OCI-LY7 (cell line): ENCODE measurements around the gene ARHGAP26. TPM values are rescaled to one million over a fixed set of nuclear protein-coding genes. Genes with fewer than 3 reads are reported as not detected.

Experiments used
- BruUV-seq: library from RNA; stranded (reverse); fragments of 400-500 nt; replicated peaks from 2 replicates; lab custom pipeline; 2021; lab: Mats Ljungman, UMichigan
- CTCF ChIA-PET: fragments of 300-600 bp; sonication (Branson Sonifier 250); formaldehyde crosslinking; loops from one replicate; lab custom pipeline; 2022; ENCODE audit warnings: antibody characterized with exemption; ENCODE audit not compliant: unreplicated experiment; lab: Charles Lee
- POLR2A ChIA-PET: fragments of 300-600 bp; sonication (Branson Sonifier 250); formaldehyde crosslinking; loops from one replicate; lab custom pipeline; 2022; ENCODE audit warnings: antibody characterized with exemption; lab: Charles Lee
- DNase-seq: peaks from one replicate; pipeline ENCODE4 v3.0.0-alpha.2; 2015; ENCODE audit warnings: low spot score
- H2AFZ ChIP-seq: fragments of 200-600 bp; sonication (generic), shearing (Covaris generic); 2 replicates; pipeline ENCODE4 v1.6.1; 2014; ENCODE audit warnings: mild to moderate bottlenecking, antibody characterized with exemption, low read length, moderate library complexity
- H3K27ac ChIP-seq: fragments of 200-600 bp; sonication (generic); 2 replicates; pipeline ENCODE4 v1.5.1; 2014; ENCODE audit warnings: mixed run types, low read depth, mild to moderate bottlenecking, moderate library complexity, low read length, inconsistent platforms; ENCODE audit not compliant: poor library complexity, severe bottlenecking
- H3K36me3 ChIP-seq: fragments of 200-600 bp; sonication (generic); 2 replicates; pipeline ENCODE4 v1.6.1; 2014; ENCODE audit warnings: mild to moderate bottlenecking, antibody characterized with exemption, low read length, moderate library complexity, mixed read lengths; ENCODE audit not compliant: insufficient read depth
- H3K4me1 ChIP-seq: fragments of 200-600 bp; sonication (generic); 2 replicates; pipeline ENCODE4 v1.5.1; 2014; ENCODE audit warnings: mild to moderate bottlenecking, low read length; ENCODE audit not compliant: insufficient read depth, poor library complexity, severe bottlenecking
- H3K4me2 ChIP-seq: fragments of 200-600 bp; sonication (generic); 2 replicates; pipeline ENCODE4 v1.6.1; 2014; ENCODE audit warnings: mild to moderate bottlenecking, low read length
- H3K4me3 ChIP-seq: fragments of 200-600 bp; sonication (generic); 2 replicates; pipeline ENCODE4 v1.5.1; 2014; ENCODE audit warnings: mild to moderate bottlenecking, low read depth, low read length; ENCODE audit not compliant: poor library complexity, severe bottlenecking
- H3K79me2 ChIP-seq: fragments of 200-600 bp; sonication (generic); 2 replicates; pipeline ENCODE4 v1.6.1; 2016; ENCODE audit warnings: low read depth, mild to moderate bottlenecking, low read length, moderate library complexity, mixed read lengths; ENCODE audit not compliant: insufficient read depth
- H3K9me2 ChIP-seq: fragments of 200-600 bp; sonication (generic); 2 replicates; pipeline ENCODE4 v1.6.1; 2016; ENCODE audit warnings: mild to moderate bottlenecking, low read length, mixed read lengths; ENCODE audit not compliant: insufficient read depth
- H3K9me3 ChIP-seq: fragments of 200-600 bp; sonication (generic); 2 replicates; pipeline ENCODE4 v1.6.1; 2014; ENCODE audit warnings: mild to moderate bottlenecking, mixed run types, low read length, mixed read lengths
- H4K20me1 ChIP-seq: fragments of 200-600 bp; sonication (generic); 2 replicates; pipeline ENCODE4 v1.6.1; 2014; ENCODE audit warnings: mild to moderate bottlenecking, antibody characterized with exemption, low read length, moderate library complexity, mixed read lengths; ENCODE audit not compliant: insufficient read depth
- EZH2phosphoT487 ChIP-seq: fragments of 200-600 bp; sonication (generic); IDR thresholded peaks from 2 replicates; pipeline ENCODE4 v1.6.1; 2018; ENCODE audit warnings: low read depth, borderline replicate concordance, mild to moderate bottlenecking, mixed run types, antibody characterized with exemption, low read length, moderate library complexity, mixed read lengths
- intact Hi-C: fragments of 100-400 bp; cut with micrococcal nuclease; formaldehyde crosslinking; loops from one replicate; pipeline ENCODE4 v1.10.0; 2022; ENCODE audit not compliant: unreplicated experiment
- total RNA-seq, 2 experiments: library from RNA; depleted of rRNA in 1 of 2; stranded (reverse); fragments of >200 nt in 1 of 2; shearing (Covaris generic) in 1 of 2; gene quantifications; 2 replicates each; pipeline ENCODE4 v1.2.3, GENCODE V29; 2014 to 2022
- TF ChIP-seq, protein P1 (sequence below): fragments of 200-600 bp; sonication (generic); conservative IDR thresholded peaks from 2 replicates; pipeline ENCODE4 v1.5.1; 2014; ENCODE audit warnings: mild to moderate bottlenecking, antibody characterized with exemption, low read length, moderate library complexity, mixed read lengths

ARHGAP26 gene
- total RNA-seq, 2 experiments from 2014 or later, result 7.0 to 19.1 TPM

GRCh38 chr5:142971303-142972013 lies 201.3 kb downstream of the ARHGAP26 start:
- DNase-seq, result no peak
- no peaks in the 10 kb centered on the region for H3K9me3 ChIP-seq
- H3K4me2 ChIP-seq, result no peak overlapping the region
- TF ChIP-seq, protein P1, sequence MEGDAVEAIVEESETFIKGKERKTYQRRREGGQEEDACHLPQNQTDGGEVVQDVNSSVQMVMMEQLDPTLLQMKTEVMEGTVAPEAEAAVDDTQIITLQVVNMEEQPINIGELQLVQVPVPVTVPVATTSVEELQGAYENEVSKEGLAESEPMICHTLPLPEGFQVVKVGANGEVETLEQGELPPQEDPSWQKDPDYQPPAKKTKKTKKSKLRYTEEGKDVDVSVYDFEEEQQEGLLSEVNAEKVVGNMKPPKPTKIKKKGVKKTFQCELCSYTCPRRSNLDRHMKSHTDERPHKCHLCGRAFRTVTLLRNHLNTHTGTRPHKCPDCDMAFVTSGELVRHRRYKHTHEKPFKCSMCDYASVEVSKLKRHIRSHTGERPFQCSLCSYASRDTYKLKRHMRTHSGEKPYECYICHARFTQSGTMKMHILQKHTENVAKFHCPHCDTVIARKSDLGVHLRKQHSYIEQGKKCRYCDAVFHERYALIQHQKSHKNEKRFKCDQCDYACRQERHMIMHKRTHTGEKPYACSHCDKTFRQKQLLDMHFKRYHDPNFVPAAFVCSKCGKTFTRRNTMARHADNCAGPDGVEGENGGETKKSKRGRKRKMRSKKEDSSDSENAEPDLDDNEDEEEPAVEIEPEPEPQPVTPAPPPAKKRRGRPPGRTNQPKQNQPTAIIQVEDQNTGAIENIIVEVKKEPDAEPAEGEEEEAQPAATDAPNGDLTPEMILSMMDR, result no peak
- TF ChIP-seq EZH2phosphoT487, result no peak
- no peaks in the 10 kb centered on the region; the same call in 1 of the 2 replicates for H3K9me2 ChIP-seq
- CTCF ChIA-PET, result no interaction called here
- no peaks in the 10 kb centered on the region for H4K20me1 ChIP-seq
- no peak overlapping the region for H3K27ac ChIP-seq
- H3K36me3 ChIP-seq, result no peaks in the 10 kb centered on the region
- intact Hi-C loops, result no loop called here
- no peak overlapping the region for H3K4me3 ChIP-seq
- no peaks in the 10 kb centered on the region for H3K79me2 ChIP-seq
- H2AFZ ChIP-seq, result no peak overlapping the region
- no TSS peak for BruUV-seq
- POLR2A ChIA-PET, result interaction anchor here (0.6 kb wide), 1 partner anchor 696 kb away, joined by 3 read pairs; no protein-coding TSS in a partner anchor
- H3K4me1 ChIP-seq, result no peaks in the 10 kb centered on the region

DNA sequence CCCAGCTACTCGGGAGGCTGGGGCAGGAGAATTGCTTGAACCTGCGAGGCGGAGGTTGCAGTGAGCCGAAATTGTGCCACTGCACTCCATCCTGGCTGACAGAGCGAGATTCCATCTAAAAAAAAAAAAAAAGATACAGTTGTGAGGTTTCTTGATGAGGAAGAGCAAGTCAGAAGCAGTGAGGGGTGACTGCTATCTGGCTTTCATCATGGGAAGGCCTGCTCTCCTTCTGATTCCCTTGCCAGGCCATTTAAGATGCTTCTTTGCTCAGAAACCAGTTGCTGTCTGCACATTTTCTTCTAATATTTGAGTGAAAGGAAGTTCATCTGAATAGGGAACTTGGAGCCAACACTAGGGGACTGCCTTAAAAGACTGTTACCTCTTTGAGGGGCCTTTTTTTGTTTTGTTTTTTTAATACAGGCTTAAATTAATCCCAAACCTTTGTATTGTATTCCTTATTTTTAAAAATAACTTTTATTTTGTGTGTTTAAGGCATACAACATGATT lies 201.9 kb downstream of the ARHGAP26 start:
- TF ChIP-seq EZH2phosphoT487, result no peak
- TF ChIP-seq, protein P1, result no peak
- CTCF ChIA-PET, result no interaction called here
- no peaks in the 10 kb centered on the region for H3K36me3 ChIP-seq
- H3K4me1 ChIP-seq, result no peaks in the 10 kb centered on the region
- H3K4me3 ChIP-seq, result no peak overlapping the region
- POLR2A ChIA-PET, result interaction anchor here (0.6 kb wide), 1 partner anchor 695 kb away, joined by 3 read pairs; no protein-coding TSS in a partner anchor
- H4K20me1 ChIP-seq, result no peaks in the 10 kb centered on the region
- H3K9me2 ChIP-seq, result no peaks in the 10 kb centered on the region; the same call in 1 of the 2 replicates
- no peak for DNase-seq
- intact Hi-C loops, result no loop called here
- no peaks in the 10 kb centered on the region for H3K79me2 ChIP-seq
- no TSS peak for BruUV-seq
- no peak overlapping the region for H3K27ac ChIP-seq
- no peaks in the 10 kb centered on the region for H3K9me3 ChIP-seq
- H3K4me2 ChIP-seq, result no peak overlapping the region
- no peak overlapping the region for H2AFZ ChIP-seq

- no peak overlapping the region for H3K27ac ChIP-seq
- POLR2A ChIA-PET, result no interaction called here
- no peaks in the 10 kb centered on the region; the same call in 1 of the 2 replicates for H3K9me2 ChIP-seq
- DNase-seq, result no peak
- no peaks in the 10 kb centered on the region for H3K36me3 ChIP-seq
- TF ChIP-seq, protein P1, result no peak
- TF ChIP-seq EZH2phosphoT487, result no peak
- CTCF ChIA-PET, result no interaction called here
- H3K4me1 ChIP-seq, result no peaks in the 10 kb centered on the region
- H3K79me2 ChIP-seq, result no peaks in the 10 kb centered on the region
- H3K9me3 ChIP-seq, result no peaks in the 10 kb centered on the region
- no peak overlapping the region for H2AFZ ChIP-seq
- no peak overlapping the region for H3K4me3 ChIP-seq
- no TSS peak for BruUV-seq
- intact Hi-C loops, result no loop called here
- H4K20me1 ChIP-seq, result no peaks in the 10 kb centered on the region
- H3K4me2 ChIP-seq, result no peak overlapping the region
These were observed 203.8 kb downstream of the ARHGAP26 start for GRCh38 chr5:142973932-142974331.
